22Rv1 (cell line): ENCODE results near the gene GCGR.

Experiments used
- H3K27ac ChIP-seq: fragments of 450-650 bp; 2 replicates; pipeline ENCODE4 v1.5.1; 2017
- CTCF ChIP-seq: fragments of 450-650 bp; IDR thresholded peaks from 2 replicates; pipeline ENCODE4 v1.5.1; 2017; ENCODE audit warnings: mild to moderate bottlenecking
- ZFX ChIP-seq: fragments of 450-650 bp; IDR thresholded peaks from 2 replicates; pipeline ENCODE4 v1.6.1; 2017; ENCODE audit warnings: antibody characterized with exemption, borderline replicate concordance

Gene GCGR

GRCh38 chr17:81802856-81803643, 900 bp upstream of the GCGR start:
- no peak overlapping the region for H3K27ac ChIP-seq
- TF ChIP-seq ZFX (no peak), CTCF (no peak)

- no peak overlapping the region for H3K27ac ChIP-seq
- no peak for TF ChIP-seq CTCF
- no peak for TF ChIP-seq ZFX
These were observed 829 bp downstream of the GCGR start for GRCh38 chr17:81804559-81805399.

- TF ChIP-seq ZFX (no peak), CTCF (no peak)
- no peak overlapping the region for H3K27ac ChIP-seq
These were observed 1.9 kb downstream of the GCGR start for GRCh38 chr17:81805707-81806460.

GRCh38 chr17:81806461-81807209, 2.7 kb downstream of the GCGR start:
- TF ChIP-seq ZFX, result no peak
- no peak overlapping the region for H3K27ac ChIP-seq

GRCh38 chr17:81807210-81807719, 3.3 kb downstream of the GCGR start:
- H3K27ac ChIP-seq, result no peak overlapping the region
- no peak for TF ChIP-seq ZFX
- no peak for TF ChIP-seq CTCF

GRCh38 chr17:81807839-81808238, 3.9 kb downstream of the GCGR start:
- TF ChIP-seq ZFX (no peak), CTCF (no peak)
- no peak overlapping the region for H3K27ac ChIP-seq
